Ishikawa (cell line): ENCODE data around the gene SLC4A3.

Source experiments
- CEBPB ChIP-seq: IDR thresholded peaks from 2 replicates; pipeline ENCODE4 v1.6.1; 2012
- CREB1 ChIP-seq: IDR thresholded peaks from 2 replicates; pipeline ENCODE4 v1.6.1; 2012; ENCODE audit warnings: low read depth
- EGR1 ChIP-seq: IDR thresholded peaks from 2 replicates; pipeline ENCODE4 v1.6.1; 2012
- EP300 ChIP-seq: IDR thresholded peaks from 2 replicates; pipeline ENCODE4 v1.6.1; 2012; ENCODE audit warnings: borderline replicate concordance
- FOXM1 ChIP-seq: IDR thresholded peaks from 2 replicates; pipeline ENCODE4 v1.6.1; 2012; ENCODE audit warnings: low read depth, borderline replicate concordance
- NFIC ChIP-seq: IDR thresholded peaks from 2 replicates; pipeline ENCODE4 v1.6.1; 2012
- RAD21 ChIP-seq: IDR thresholded peaks from 2 replicates; pipeline ENCODE4 v1.6.1; 2012; ENCODE audit warnings: low read depth
- REST ChIP-seq: IDR thresholded peaks from 2 replicates; pipeline ENCODE4 v1.6.1; 2012; ENCODE audit warnings: low read depth, mild to moderate bottlenecking
- TAF1 ChIP-seq: IDR thresholded peaks from 2 replicates; pipeline ENCODE4 v1.6.1; 2012; ENCODE audit warnings: low read depth, mild to moderate bottlenecking
- TCF12 ChIP-seq: IDR thresholded peaks from 2 replicates; pipeline ENCODE4 v1.6.1; 2012; ENCODE audit warnings: low read depth
- TEAD4 ChIP-seq: IDR thresholded peaks from 2 replicates; pipeline ENCODE4 v1.6.1; 2012
- YY1 ChIP-seq: IDR thresholded peaks from 2 replicates; pipeline ENCODE4 v1.6.1; 2012; ENCODE audit warnings: low read depth
- ZBTB7A ChIP-seq: IDR thresholded peaks from 2 replicates; pipeline ENCODE4 v1.6.1; 2012; ENCODE audit warnings: low read depth
- TF ChIP-seq, protein P1 (sequence below): IDR thresholded peaks from 2 replicates; pipeline ENCODE4 v1.6.1; 2012
- TF ChIP-seq, protein P2 (sequence below): IDR thresholded peaks from 2 replicates; pipeline ENCODE4 v1.6.1; 2012

The SLC4A3 gene

DNA sequence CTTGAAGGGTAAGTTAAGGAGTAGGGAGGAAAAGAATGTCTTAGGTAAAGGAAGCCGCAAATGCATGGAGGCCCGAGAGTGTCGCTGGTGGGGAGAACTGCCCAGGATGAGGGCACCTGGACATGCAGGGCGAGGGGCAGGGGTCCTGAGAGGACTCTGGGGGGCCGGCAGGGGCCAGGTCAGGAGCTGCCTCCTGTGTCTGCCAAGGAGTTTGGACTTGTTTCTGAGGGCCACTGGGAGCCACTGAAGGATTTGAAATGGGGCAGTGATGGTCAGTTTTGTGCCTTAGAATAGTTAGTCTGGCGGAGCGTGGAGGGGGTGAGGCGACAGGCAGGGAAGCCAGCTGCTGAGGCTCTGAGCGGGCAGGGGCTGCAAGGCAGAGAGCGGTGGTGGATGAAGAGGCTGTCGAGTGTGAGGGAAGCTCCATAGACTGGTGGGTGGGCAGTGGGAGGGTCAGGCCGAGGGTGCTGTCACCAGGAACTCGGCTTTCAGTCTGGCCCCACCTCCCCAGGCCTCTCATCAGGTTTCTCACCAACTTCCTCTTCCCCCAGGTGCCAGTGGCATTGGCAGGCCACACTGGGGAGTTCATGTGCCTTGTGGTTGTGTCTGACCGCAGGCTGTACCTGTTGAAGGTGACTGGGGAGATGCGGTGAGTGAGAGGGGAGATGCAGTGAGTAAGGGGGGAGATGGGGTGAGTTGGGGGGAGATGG, 14.7 kb upstream of the SLC4A3 start:
- no peak for TF ChIP-seq EP300
- TF ChIP-seq, protein P1, sequence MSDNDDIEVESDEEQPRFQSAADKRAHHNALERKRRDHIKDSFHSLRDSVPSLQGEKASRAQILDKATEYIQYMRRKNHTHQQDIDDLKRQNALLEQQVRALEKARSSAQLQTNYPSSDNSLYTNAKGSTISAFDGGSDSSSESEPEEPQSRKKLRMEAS, result no peak
- no peak for TF ChIP-seq TEAD4
- no peak for TF ChIP-seq EGR1
- no peak for TF ChIP-seq TCF12
- no peak for TF ChIP-seq CEBPB
- no peak for TF ChIP-seq NFIC
- TF ChIP-seq CREB1, result no peak
- no peak for TF ChIP-seq RAD21
- TF ChIP-seq, protein P2, sequence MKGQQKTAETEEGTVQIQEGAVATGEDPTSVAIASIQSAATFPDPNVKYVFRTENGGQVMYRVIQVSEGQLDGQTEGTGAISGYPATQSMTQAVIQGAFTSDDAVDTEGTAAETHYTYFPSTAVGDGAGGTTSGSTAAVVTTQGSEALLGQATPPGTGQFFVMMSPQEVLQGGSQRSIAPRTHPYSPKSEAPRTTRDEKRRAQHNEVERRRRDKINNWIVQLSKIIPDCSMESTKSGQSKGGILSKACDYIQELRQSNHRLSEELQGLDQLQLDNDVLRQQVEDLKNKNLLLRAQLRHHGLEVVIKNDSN, result no peak
- TF ChIP-seq YY1, result no peak
- TF ChIP-seq FOXM1, result no peak
- TF ChIP-seq ZBTB7A, result no peak
- TF ChIP-seq TAF1, result no peak
- no peak for TF ChIP-seq REST

DNA sequence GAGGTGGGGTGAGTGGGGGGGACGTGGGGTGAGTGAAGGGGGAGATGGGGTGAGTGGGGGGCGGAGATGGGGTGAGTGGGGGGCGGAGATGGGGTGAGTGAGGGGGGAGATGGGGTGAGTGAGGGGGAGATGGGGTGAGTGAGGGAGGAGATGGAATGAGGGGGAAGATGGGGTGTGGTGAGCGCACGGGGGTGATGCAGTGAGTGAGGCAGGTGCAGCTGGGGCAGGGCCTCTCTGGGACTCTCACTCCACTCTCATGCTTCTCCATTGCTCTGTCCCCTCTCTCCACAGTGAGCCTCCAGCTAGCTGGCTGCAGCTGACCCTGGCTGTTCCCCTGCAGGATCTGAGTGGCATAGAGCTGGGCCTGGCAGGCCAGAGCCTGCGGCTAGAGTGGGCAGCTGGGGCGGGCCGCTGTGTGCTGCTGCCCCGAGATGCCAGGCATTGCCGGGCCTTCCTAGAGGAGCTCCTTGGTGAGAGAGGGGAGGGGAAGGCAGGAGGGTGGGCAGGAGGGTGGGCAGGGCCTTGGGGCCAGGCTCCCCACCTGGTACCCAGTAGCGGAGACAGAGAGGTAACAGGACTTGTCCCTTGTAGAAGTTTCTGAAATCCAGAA, 13.9 kb upstream of the SLC4A3 start:
- no peak for TF ChIP-seq CEBPB
- no peak for TF ChIP-seq RAD21
- no peak for TF ChIP-seq REST
- TF ChIP-seq CREB1, result no peak
- TF ChIP-seq, protein P2, result no peak
- no peak for TF ChIP-seq TEAD4
- TF ChIP-seq, protein P1, result no peak
- no peak for TF ChIP-seq NFIC
- no peak for TF ChIP-seq ZBTB7A
- no peak for TF ChIP-seq FOXM1
- no peak for TF ChIP-seq EP300

- no peak for TF ChIP-seq FOXM1
- no peak for TF ChIP-seq CREB1
These were observed 13.2 kb upstream of the SLC4A3 start for GRCh38 chr2:219614076-219614860.

- no peak for TF ChIP-seq REST
- TF ChIP-seq YY1, result no peak
These were observed 12.4 kb upstream of the SLC4A3 start for GRCh38 chr2:219615036-219615435.
